Measurements from ENCODE around the gene INSRR.

Gene INSRR

DNA sequence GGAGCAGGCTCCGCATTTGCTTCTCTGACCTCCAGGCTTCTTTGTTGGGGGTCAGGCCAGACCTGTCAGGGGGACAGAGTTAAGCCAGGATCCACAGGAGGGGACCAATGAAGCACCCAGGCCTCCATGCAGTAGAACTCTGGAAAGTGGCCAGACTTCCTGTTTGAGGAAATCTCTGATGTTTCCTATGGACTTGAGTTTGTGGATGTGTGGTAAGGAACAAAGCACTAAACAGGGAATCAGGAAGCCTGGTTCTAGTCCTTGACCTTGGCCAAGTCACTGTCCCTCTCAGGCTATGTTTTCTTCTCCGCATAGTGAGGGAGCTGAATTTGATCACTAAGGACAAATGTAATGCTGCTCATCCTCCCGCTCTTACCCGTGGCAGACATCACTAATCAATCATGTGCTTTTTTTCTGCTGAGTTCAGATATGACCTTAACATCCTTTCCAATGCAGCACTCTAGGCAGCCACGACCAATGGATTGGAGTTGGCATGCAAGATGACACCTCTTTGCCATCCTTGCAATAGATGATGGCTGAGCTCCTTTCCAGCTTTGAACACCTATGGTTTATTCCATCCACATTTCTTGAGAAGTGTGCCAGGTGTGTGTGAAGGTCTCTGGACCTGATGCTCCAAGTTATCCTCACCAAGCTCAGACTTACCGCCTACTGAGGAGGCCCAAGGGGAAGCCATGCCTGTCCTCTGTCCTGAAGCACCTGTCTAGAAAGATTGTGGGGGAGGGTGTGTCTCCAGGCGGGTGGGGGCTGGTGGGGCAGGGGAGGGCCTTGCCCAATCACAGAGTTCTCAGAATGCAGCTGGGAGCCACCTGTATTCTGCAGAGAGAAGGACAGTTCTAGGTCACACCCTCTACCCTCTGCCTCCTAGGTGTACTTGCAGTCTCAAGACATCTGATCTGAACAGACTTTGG lies 52.1 kb downstream of the INSRR start:
- TF ChIP-seq, protein P1, sequence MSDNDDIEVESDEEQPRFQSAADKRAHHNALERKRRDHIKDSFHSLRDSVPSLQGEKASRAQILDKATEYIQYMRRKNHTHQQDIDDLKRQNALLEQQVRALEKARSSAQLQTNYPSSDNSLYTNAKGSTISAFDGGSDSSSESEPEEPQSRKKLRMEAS (IDR thresholded peaks at IDR 0.05) = no peak
- TF ChIP-seq EP300 (IDR thresholded peaks at IDR 0.05; ENCODE audit: borderline replicate concordance) (no peak), RAD21 (IDR thresholded peaks at IDR 0.05; ENCODE audit: low read depth) (no peak), CEBPB (IDR thresholded peaks at IDR 0.05) (no peak), CREB1 (IDR thresholded peaks at IDR 0.05; ENCODE audit: low read depth) (no peak), TCF12 (IDR thresholded peaks at IDR 0.05; ENCODE audit: low read depth) (no peak), NFIC (IDR thresholded peaks at IDR 0.05) (no peak), FOXM1 (IDR thresholded peaks at IDR 0.05; ENCODE audit: borderline replicate concordance, low read depth) (no peak), TEAD4 (IDR thresholded peaks at IDR 0.05) (no peak), ZBTB7A (IDR thresholded peaks at IDR 0.05; ENCODE audit: low read depth) (no peak), EGR1 (IDR thresholded peaks at IDR 0.05) (no peak), YY1 (IDR thresholded peaks at IDR 0.05; ENCODE audit: low read depth) (no peak), TAF1 (IDR thresholded peaks at IDR 0.05; ENCODE audit: low read depth) (no peak)
- TF ChIP-seq, protein P2, sequence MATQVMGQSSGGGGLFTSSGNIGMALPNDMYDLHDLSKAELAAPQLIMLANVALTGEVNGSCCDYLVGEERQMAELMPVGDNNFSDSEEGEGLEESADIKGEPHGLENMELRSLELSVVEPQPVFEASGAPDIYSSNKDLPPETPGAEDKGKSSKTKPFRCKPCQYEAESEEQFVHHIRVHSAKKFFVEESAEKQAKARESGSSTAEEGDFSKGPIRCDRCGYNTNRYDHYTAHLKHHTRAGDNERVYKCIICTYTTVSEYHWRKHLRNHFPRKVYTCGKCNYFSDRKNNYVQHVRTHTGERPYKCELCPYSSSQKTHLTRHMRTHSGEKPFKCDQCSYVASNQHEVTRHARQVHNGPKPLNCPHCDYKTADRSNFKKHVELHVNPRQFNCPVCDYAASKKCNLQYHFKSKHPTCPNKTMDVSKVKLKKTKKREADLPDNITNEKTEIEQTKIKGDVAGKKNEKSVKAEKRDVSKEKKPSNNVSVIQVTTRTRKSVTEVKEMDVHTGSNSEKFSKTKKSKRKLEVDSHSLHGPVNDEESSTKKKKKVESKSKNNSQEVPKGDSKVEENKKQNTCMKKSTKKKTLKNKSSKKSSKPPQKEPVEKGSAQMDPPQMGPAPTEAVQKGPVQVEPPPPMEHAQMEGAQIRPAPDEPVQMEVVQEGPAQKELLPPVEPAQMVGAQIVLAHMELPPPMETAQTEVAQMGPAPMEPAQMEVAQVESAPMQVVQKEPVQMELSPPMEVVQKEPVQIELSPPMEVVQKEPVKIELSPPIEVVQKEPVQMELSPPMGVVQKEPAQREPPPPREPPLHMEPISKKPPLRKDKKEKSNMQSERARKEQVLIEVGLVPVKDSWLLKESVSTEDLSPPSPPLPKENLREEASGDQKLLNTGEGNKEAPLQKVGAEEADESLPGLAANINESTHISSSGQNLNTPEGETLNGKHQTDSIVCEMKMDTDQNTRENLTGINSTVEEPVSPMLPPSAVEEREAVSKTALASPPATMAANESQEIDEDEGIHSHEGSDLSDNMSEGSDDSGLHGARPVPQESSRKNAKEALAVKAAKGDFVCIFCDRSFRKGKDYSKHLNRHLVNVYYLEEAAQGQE (IDR thresholded peaks at IDR 0.05; ENCODE audit: low read depth) = no peak
- TF ChIP-seq, protein P3, sequence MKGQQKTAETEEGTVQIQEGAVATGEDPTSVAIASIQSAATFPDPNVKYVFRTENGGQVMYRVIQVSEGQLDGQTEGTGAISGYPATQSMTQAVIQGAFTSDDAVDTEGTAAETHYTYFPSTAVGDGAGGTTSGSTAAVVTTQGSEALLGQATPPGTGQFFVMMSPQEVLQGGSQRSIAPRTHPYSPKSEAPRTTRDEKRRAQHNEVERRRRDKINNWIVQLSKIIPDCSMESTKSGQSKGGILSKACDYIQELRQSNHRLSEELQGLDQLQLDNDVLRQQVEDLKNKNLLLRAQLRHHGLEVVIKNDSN (IDR thresholded peaks at IDR 0.05) = no peak

DNA sequence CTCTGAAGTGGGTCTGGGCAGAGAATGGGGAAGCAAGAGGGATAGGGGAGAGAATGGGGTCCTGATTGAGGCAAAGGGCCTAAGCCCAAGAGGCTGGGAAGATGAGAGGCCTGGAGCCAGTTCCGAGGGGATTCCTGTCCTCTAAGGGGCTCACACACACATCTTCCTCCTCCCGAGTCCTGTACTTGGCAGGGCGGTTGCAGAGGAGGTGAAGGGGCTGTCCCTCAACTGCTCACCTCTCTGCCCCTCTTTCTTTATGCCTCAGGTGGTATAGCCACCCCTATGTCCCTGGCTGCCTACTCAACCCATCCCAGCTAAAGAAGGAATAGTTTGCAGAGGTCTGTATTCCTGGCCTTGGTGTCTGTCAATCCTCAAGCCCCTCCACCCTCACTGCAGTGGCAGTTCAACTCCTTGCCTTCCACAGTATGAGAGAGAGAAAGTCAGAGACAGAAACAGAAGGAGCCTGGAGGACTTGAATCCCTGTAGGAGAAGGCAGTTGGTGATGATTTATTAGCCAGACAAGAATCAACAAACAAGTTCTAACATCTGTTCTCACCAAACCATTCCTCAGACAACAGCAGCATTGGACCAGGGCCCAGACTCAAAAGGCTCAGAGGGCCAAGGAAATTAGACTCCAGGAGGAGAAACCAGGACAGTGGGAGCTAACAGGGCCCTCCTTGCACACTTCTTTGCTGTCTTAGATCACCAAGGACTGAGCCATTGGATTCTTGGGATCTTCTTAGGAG lies 53.0 kb downstream of the INSRR start:
- TF ChIP-seq TEAD4 (IDR thresholded peaks at IDR 0.05) (no peak), FOXM1 (IDR thresholded peaks at IDR 0.05; ENCODE audit: borderline replicate concordance, low read depth) (no peak), NFIC (IDR thresholded peaks at IDR 0.05) (no peak), EP300 (IDR thresholded peaks at IDR 0.05; ENCODE audit: borderline replicate concordance) (no peak), CEBPB (IDR thresholded peaks at IDR 0.05) (no peak), RAD21 (IDR thresholded peaks at IDR 0.05; ENCODE audit: low read depth) (no peak), TCF12 (IDR thresholded peaks at IDR 0.05; ENCODE audit: low read depth) (no peak), EGR1 (IDR thresholded peaks at IDR 0.05) (no peak), CREB1 (IDR thresholded peaks at IDR 0.05; ENCODE audit: low read depth) (no peak), YY1 (IDR thresholded peaks at IDR 0.05; ENCODE audit: low read depth) (no peak), TAF1 (IDR thresholded peaks at IDR 0.05; ENCODE audit: low read depth) (no peak), ZBTB7A (IDR thresholded peaks at IDR 0.05; ENCODE audit: low read depth) (no peak)
- TF ChIP-seq, protein P2 (IDR thresholded peaks at IDR 0.05; ENCODE audit: low read depth) = no peak
- TF ChIP-seq, protein P1 (IDR thresholded peaks at IDR 0.05) = no peak
- TF ChIP-seq, protein P3 (IDR thresholded peaks at IDR 0.05) = no peak

DNA sequence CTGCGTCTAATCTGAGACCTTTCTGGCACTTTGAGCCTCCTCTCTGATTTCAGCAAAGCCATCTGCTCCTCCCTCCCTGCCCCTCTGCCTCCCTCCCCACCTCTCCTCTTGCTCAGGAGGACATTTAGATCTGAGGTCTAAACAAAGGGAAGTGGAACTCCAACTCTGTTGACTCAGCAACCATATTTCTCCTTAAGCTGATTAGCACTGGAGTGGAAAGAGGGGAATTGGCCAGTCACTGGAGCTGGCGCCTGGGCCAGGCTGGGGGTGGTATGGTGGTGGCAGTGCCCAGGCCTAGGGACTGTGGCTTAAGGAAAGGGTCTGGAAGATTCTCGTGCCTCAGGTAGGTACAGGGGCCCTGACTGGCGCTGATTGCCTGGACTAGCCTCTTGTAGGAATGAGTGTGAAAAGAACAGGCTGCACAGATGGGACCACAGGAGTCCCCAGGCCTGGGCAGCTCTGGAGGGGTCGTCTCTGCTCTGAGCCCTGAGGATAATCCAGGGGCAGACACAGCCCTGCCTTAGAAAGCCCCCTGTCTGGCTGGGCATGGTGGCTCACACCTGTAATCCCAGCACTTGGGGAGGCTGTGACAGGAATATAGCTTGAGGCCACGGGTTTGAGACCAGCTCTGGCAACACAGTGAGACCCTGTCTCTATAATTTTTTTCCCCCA lies 54.2 kb downstream of the INSRR start:
- TF ChIP-seq, protein P2 (IDR thresholded peaks at IDR 0.05; ENCODE audit: low read depth) = no peak
- TF ChIP-seq NFIC (IDR thresholded peaks at IDR 0.05) (no peak), CEBPB (IDR thresholded peaks at IDR 0.05) (no peak), TAF1 (IDR thresholded peaks at IDR 0.05; ENCODE audit: low read depth) (no peak), TEAD4 (IDR thresholded peaks at IDR 0.05) (no peak)
